GM12878 (cell line): ENCODE results near the gene CASK. TPM values are rescaled to one million over a fixed set of nuclear protein-coding genes. Genes with fewer than 3 reads are reported as not detected.

ENCODE experiments used
- ATAC-seq: fragments of 200-7000 bp; cut with Tn5 transposase; 3 replicates; pipeline ENCODE4 v1.9.1; 2020; ENCODE audit warnings: mild to moderate bottlenecking, moderate library complexity
- BruUV-seq: library from RNA; stranded (reverse); fragments of 400-500 nt; replicated peaks from 2 replicates; lab custom pipeline; 2021; lab: Mats Ljungman, UMichigan
- CTCF ChIA-PET: fragments of 300-600 bp; sonication (Branson Sonifier 250); formaldehyde crosslinking; extraction: SDS; loops from one replicate; lab custom pipeline; 2021; ENCODE audit warnings: inconsistent platforms; lab: Yijun Ruan, JAX
- POLR2A ChIA-PET: fragments of 350-600 bp; formaldehyde crosslinking; extraction: SDS; loops from one replicate; lab custom pipeline; 2021; ENCODE audit warnings: inconsistent platforms; lab: Charles Lee
- RAD21 ChIA-PET: fragments of 300-600 bp; sonication (Branson Sonifier 250); formaldehyde crosslinking; loops from one replicate; lab custom pipeline; 2023; ENCODE audit warnings: antibody characterized with exemption; ENCODE audit not compliant: unreplicated experiment; lab: Charles Lee
- SMC1A ChIA-PET: fragments of 300-600 bp; sonication (Branson Sonifier 250); formaldehyde crosslinking; loops from one replicate; lab custom pipeline; 2023; ENCODE audit not compliant: unreplicated experiment, uncharacterized antibody; lab: Charles Lee
- DNase-seq: peaks from one replicate; pipeline ENCODE4 v3.0.0-alpha.2; 2011; ENCODE audit warnings: low read depth, low spot score
- FAIRE-seq: peaks from 3 replicates; lab custom pipeline; 2011; peaks lifted over from hg19 to GRCh38; lab: Jason Lieb, UNC
- H2AFZ ChIP-seq: 2 replicates; pipeline ENCODE4 v1.6.0; 2011; ENCODE audit warnings: low read depth, low read length, control low read depth; ENCODE audit not compliant: control insufficient read depth
- H3K27ac ChIP-seq: 2 replicates; pipeline ENCODE4 v1.5.1; 2011; ENCODE audit warnings: control low read depth; ENCODE audit not compliant: control insufficient read depth, insufficient read depth
- H3K27me3 ChIP-seq, 2 experiments: replicated peaks in 1 of 2; 2 replicates each; pipeline versions ENCODE4 v1.6.0 to v1.6.1; 2011; ENCODE audit warnings: low read length in 1 of 2; ENCODE audit not compliant: control insufficient read depth in 2 of 2, insufficient read depth in 2 of 2
- H3K36me3 ChIP-seq, 2 experiments: 2 replicates each; pipeline ENCODE4 v1.5.1; 2011; ENCODE audit warnings: low read length in 1 of 2; ENCODE audit not compliant: control insufficient read depth in 2 of 2, insufficient read depth in 2 of 2
- H3K4me1 ChIP-seq: 2 replicates; pipeline ENCODE4 v1.6.1; 2011; ENCODE audit warnings: mild to moderate bottlenecking, low read length, moderate library complexity, mixed read lengths; ENCODE audit not compliant: control insufficient read depth, insufficient read depth
- H3K4me2 ChIP-seq: 2 replicates; pipeline ENCODE4 v1.6.0; 2011; ENCODE audit warnings: control low read depth; ENCODE audit not compliant: control insufficient read depth, insufficient read depth
- H3K4me3 ChIP-seq: fragments of 200-600 bp; sonication (generic); 2 replicates; pipeline ENCODE4 v1.5.1; 2016
- H3K79me2 ChIP-seq: 2 replicates; pipeline ENCODE4 v1.6.0; 2011; ENCODE audit warnings: low read length; ENCODE audit not compliant: control insufficient read depth, insufficient read depth
- H3K9ac ChIP-seq: 2 replicates; pipeline ENCODE4 v1.8.0; 2011; ENCODE audit warnings: low read length, control low read depth, mixed read lengths; ENCODE audit not compliant: control insufficient read depth, insufficient read depth
- H3K9me3 ChIP-seq: replicated peaks from 3 replicates; pipeline ENCODE4 v1.5.1; 2011; ENCODE audit warnings: mild to moderate bottlenecking, low read length; ENCODE audit not compliant: control insufficient read depth, insufficient read depth
- H4K20me1 ChIP-seq: 2 replicates; pipeline ENCODE4 v1.6.0; 2011; ENCODE audit not compliant: control insufficient read depth, insufficient read depth
- ATF7 ChIP-seq: fragments of 450-650 bp; IDR thresholded peaks from 2 replicates; pipeline ENCODE4 v1.6.1; 2016; ENCODE audit warnings: low read depth, mild to moderate bottlenecking
- BACH1 ChIP-seq: fragments of 450-650 bp; IDR thresholded peaks from 2 replicates; pipeline ENCODE4 v1.6.1; 2017; ENCODE audit warnings: mild to moderate bottlenecking, borderline replicate concordance
- CHD4 ChIP-seq: fragments of 200-600 bp; sonication (generic); IDR thresholded peaks from 2 replicates; pipeline ENCODE4 v1.6.1; 2016; ENCODE audit warnings: mild to moderate bottlenecking
- DPF2 ChIP-seq: fragments of 450-650 bp; IDR thresholded peaks from 2 replicates; pipeline ENCODE4 v1.6.1; 2017; ENCODE audit warnings: mild to moderate bottlenecking
- EGR1 ChIP-seq, 2 experiments: IDR thresholded peaks; 1 replicate in 1 of 2; 2 replicates in 1 of 2; pipeline ENCODE4 v1.6.1; 2011 to 2012; ENCODE audit warnings: low read depth in 2 of 2, low read length in 2 of 2, borderline replicate concordance in 1 of 2, mild to moderate bottlenecking in 1 of 2, moderate library complexity in 1 of 2
- EP300 ChIP-seq, 2 experiments: fragments of 150-350 bp in 1 of 2; IDR thresholded peaks; 2 replicates each; pipeline ENCODE4 v1.6.1; 2011 to 2012; ENCODE audit warnings: low read depth in 2 of 2, low read length in 2 of 2, borderline replicate concordance in 1 of 2, improper control_type of control experiment in 1 of 2, inconsistent platforms in 1 of 2; ENCODE audit not compliant: control insufficient read depth in 1 of 2
- GABPA ChIP-seq: IDR thresholded peaks from 2 replicates; pipeline ENCODE4 v1.6.1; 2014; ENCODE audit warnings: antibody characterized with exemption, low read depth, mild to moderate bottlenecking, inconsistent platforms
- NRF1 ChIP-seq: conservative IDR thresholded peaks from 2 replicates; pipeline ENCODE4 v1.6.1; 2011; ENCODE audit warnings: mild to moderate bottlenecking, low read depth, low read length, improper control_type of control experiment
- POU2F2 ChIP-seq: IDR thresholded peaks from 3 replicates; pipeline ENCODE4 v1.6.1; 2011; ENCODE audit warnings: low read depth, mild to moderate bottlenecking, low read length, borderline replicate concordance
- RAD21 ChIP-seq: IDR thresholded peaks from 2 replicates; pipeline ENCODE4 v1.6.1; 2011; ENCODE audit warnings: mild to moderate bottlenecking, low read depth, low read length, moderate library complexity; ENCODE audit not compliant: insufficient read depth
- RELA ChIP-seq: fragments of 450-650 bp; IDR thresholded peaks from 2 replicates; pipeline ENCODE4 v1.8.0; 2014; ENCODE audit warnings: borderline replicate concordance; ENCODE audit not compliant: partially characterized antibody
- RUNX3 ChIP-seq: IDR thresholded peaks from 2 replicates; pipeline ENCODE4 v1.6.1; 2012; ENCODE audit warnings: low read length, inconsistent platforms
- SMAD5 ChIP-seq: IDR thresholded peaks from 2 replicates; pipeline ENCODE4 v1.6.1; 2016; ENCODE audit warnings: antibody characterized with exemption, low read depth
- SPI1 ChIP-seq: IDR thresholded peaks from 2 replicates; pipeline ENCODE4 v1.6.1; 2011; ENCODE audit warnings: low read depth, mild to moderate bottlenecking, low read length, moderate library complexity, borderline replicate concordance; ENCODE audit not compliant: insufficient read depth
- SUZ12 ChIP-seq: fragments of 200-600 bp; sonication (generic); IDR thresholded peaks from one replicate; pipeline ENCODE4 v1.6.1; 2018; ENCODE audit warnings: antibody characterized with exemption, mild to moderate bottlenecking; ENCODE audit not compliant: unreplicated experiment
- TCF12 ChIP-seq: IDR thresholded peaks from 2 replicates; pipeline ENCODE4 v1.6.1; 2011; ENCODE audit warnings: low read depth, mild to moderate bottlenecking, low read length
- TCF3 ChIP-seq: IDR thresholded peaks from 2 replicates; pipeline ENCODE4 v1.6.1; 2012; ENCODE audit warnings: low read depth, mild to moderate bottlenecking, low read length, borderline replicate concordance; ENCODE audit not compliant: insufficient read depth
- USF2 ChIP-seq: IDR thresholded peaks from 2 replicates; pipeline ENCODE4 v1.6.1; 2011; ENCODE audit warnings: low read depth, low read length, improper control_type of control experiment, borderline replicate concordance
- WGBS: methylation state at CpG from one replicate; pipeline ENCODE4 v1.1.6; 2016; ENCODE audit warnings: low lambda C conversion rate; ENCODE audit not compliant: insufficient replicate concordance, insufficient coverage; ENCODE audit errors: missing lambda C conversion rate; 5-methylcytosine and 5-hydroxymethylcytosine counted together
- in situ Hi-C: fragments of 300-500 bp; cut with MboI; formaldehyde crosslinking; loops from 9 replicates; pipeline ENCODE4 v1.14.3; 2018; ENCODE audit warnings: mixed read lengths
- intact Hi-C: fragments of 100-400 bp; cut with micrococcal nuclease; formaldehyde crosslinking; loops from one replicate; pipeline ENCODE4 v1.14.2; 2022; ENCODE audit not compliant: unreplicated experiment
- polyA plus RNA-seq, 11 experiments: library from polyadenylated mRNA; depleted of rRNA in 4 of 11; unstranded in 6 of 11; stranded (reverse) in 5 of 11; fragments of >200 nt; fragmentation: Nextera tagmentation in 4 of 11; fragmentation: Illumina TruSeq in 1 of 11; extraction: Ambion mirVana in 4 of 11; extraction: Trizol in 1 of 11; gene quantifications; 1 replicate in 1 of 11; 2 replicates in 10 of 11; pipeline versions ENCODE4 v1.2.1 to v1.2.3, GENCODE V29; 2011 to 2016; ENCODE audit warnings: inconsistent platforms in 2 of 11, missing spikeins in 2 of 11, low read depth in 1 of 11
- total RNA-seq, 4 experiments: library from RNA; depleted of rRNA in 3 of 4; stranded (reverse); fragments of >200 nt in 3 of 4; fragmentation: Illumina TruSeq in 1 of 4; extraction: Trizol in 1 of 4; gene quantifications; 2 replicates each; pipeline versions ENCODE4 v1.2.1 to v1.2.3, GENCODE V29; 2013 to 2021

Gene CASK
- total and polyA plus RNA-seq, 10 of the 15 experiments (the other 5 are each of a cell fraction or from before 2014, with no cell fraction given) = 0.60 to 45.9 (median 4.8) TPM

DNA sequence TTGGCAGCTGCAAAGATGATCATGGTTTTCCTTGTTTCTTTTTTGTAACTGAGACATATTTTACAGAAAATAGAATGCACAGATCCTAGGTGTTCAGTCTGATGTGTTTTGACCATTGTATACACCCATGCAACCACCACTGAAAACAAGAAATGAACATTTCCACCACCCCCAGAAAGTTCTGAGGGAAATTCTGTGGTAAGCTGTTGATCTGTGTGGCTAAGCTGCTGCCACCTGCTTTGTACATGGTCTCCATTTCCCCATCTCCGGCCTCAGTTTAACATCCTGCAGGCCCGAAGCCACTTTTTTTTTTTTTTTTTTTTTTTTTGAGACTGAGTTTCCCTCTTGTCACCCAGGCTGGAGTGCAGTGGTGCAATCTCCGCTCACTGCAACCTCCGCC, 411.0 kb downstream of the CASK start:
- TF ChIP-seq SMAD5 (no peak), RELA (no peak), NRF1 (no peak), GABPA (no peak), USF2 (no peak), SUZ12 (no peak), SPI1 (peak; percentile 18; the same call in 1 of the 2 replicates), CHD4 (no peak), TCF12 (0 out of 2 replicates have a peak, but pooled peaks have one; percentile 54), ATF7 (no peak), DPF2 (no peak), EGR1 (IDR thresholded peaks at IDR 0.05; ENCODE audit: borderline replicate concordance in 1 of 2, low read depth in 2 of 2, low read length in 2 of 2) (no peak), EP300 (IDR thresholded peaks at IDR 0.05; ENCODE audit: borderline replicate concordance in 1 of 2, control insufficient read depth in 1 of 2, low read depth in 2 of 2, low read length in 2 of 2) (0 out of 4 replicates have a peak, but pooled peaks of 1 of the 2 experiments have one; percentile 24), BACH1 (no peak), RAD21 (no peak), RUNX3 (peak; percentile 90), POU2F2 (peak; percentile 70; the same call in 1 of the 3 replicates), TCF3 (peak; percentile 69; the same call in 1 of the 2 replicates)
- H3K4me1 ChIP-seq = no peaks in the 10 kb centered on the region
- H2AFZ ChIP-seq = no peak overlapping the region
- H3K4me3 ChIP-seq = no peak overlapping the region
- POLR2A ChIA-PET = no interaction called here
- WGBS = 30% methylated on average over 4 of the region's 4 CpGs
- H3K79me2 ChIP-seq = no peaks in the 10 kb centered on the region
- H3K4me2 ChIP-seq = no peak overlapping the region; the same call in 1 of the 2 replicates
- H3K36me3 ChIP-seq = no peaks in the 10 kb centered on the region
- H4K20me1 ChIP-seq = no peaks in the 10 kb centered on the region
- in situ Hi-C loops = no loop called here
- CTCF ChIA-PET = no interaction called here
- no TSS peak for BruUV-seq
- H3K27ac ChIP-seq = no peak overlapping the region
- no peaks in the 10 kb centered on the region for H3K27me3 ChIP-seq
- SMC1A ChIA-PET = no interaction called here
- FAIRE-seq (no peak), DNase-seq (peak; percentile 49), ATAC-seq (peak; percentile 94)
- intact Hi-C loops = no loop called here
- no peak overlapping the region for H3K9ac ChIP-seq
- H3K9me3 ChIP-seq = no peaks in the 10 kb centered on the region
- RAD21 ChIA-PET = interaction anchor here (0.7 kb wide), 2 partner anchors 727 to 1472 kb away, joined by 3 to 5 read pairs; no protein-coding TSS in a partner anchor
